GM12878 (cell line): ENCODE data around the gene KRT10. TPM values are rescaled to one million over a fixed set of nuclear protein-coding genes. Genes with fewer than 3 reads are reported as not detected.

ENCODE experiments used
- ATAC-seq: fragments of 200-7000 bp; cut with Tn5 transposase; 3 replicates; pipeline ENCODE4 v1.9.1; 2020; ENCODE audit warnings: mild to moderate bottlenecking, moderate library complexity
- BruUV-seq: library from RNA; stranded (reverse); fragments of 400-500 nt; replicated peaks from 2 replicates; lab custom pipeline; 2021; lab: Mats Ljungman, UMichigan
- CTCF ChIA-PET: fragments of 300-600 bp; sonication (Branson Sonifier 250); formaldehyde crosslinking; extraction: SDS; loops from one replicate; lab custom pipeline; 2021; ENCODE audit warnings: inconsistent platforms; lab: Yijun Ruan, JAX
- POLR2A ChIA-PET: fragments of 350-600 bp; formaldehyde crosslinking; extraction: SDS; loops from one replicate; lab custom pipeline; 2021; ENCODE audit warnings: inconsistent platforms; lab: Charles Lee
- RAD21 ChIA-PET: fragments of 300-600 bp; sonication (Branson Sonifier 250); formaldehyde crosslinking; loops from one replicate; lab custom pipeline; 2023; ENCODE audit warnings: antibody characterized with exemption; ENCODE audit not compliant: unreplicated experiment; lab: Charles Lee
- SMC1A ChIA-PET: fragments of 300-600 bp; sonication (Branson Sonifier 250); formaldehyde crosslinking; loops from one replicate; lab custom pipeline; 2023; ENCODE audit not compliant: unreplicated experiment, uncharacterized antibody; lab: Charles Lee
- DNase-seq: peaks from one replicate; pipeline ENCODE4 v3.0.0-alpha.2; 2011; ENCODE audit warnings: low read depth, low spot score
- FAIRE-seq: peaks from 3 replicates; lab custom pipeline; 2011; peaks lifted over from hg19 to GRCh38; lab: Jason Lieb, UNC
- H2AFZ ChIP-seq: 2 replicates; pipeline ENCODE4 v1.6.0; 2011; ENCODE audit warnings: low read depth, low read length, control low read depth; ENCODE audit not compliant: control insufficient read depth
- H3K27ac ChIP-seq: 2 replicates; pipeline ENCODE4 v1.5.1; 2011; ENCODE audit warnings: control low read depth; ENCODE audit not compliant: control insufficient read depth, insufficient read depth
- H3K27me3 ChIP-seq, 2 experiments: replicated peaks in 1 of 2; 2 replicates each; pipeline versions ENCODE4 v1.6.0 to v1.6.1; 2011; ENCODE audit warnings: low read length in 1 of 2; ENCODE audit not compliant: control insufficient read depth in 2 of 2, insufficient read depth in 2 of 2
- H3K36me3 ChIP-seq, 2 experiments: 2 replicates each; pipeline ENCODE4 v1.5.1; 2011; ENCODE audit warnings: low read length in 1 of 2; ENCODE audit not compliant: control insufficient read depth in 2 of 2, insufficient read depth in 2 of 2
- H3K4me1 ChIP-seq: 2 replicates; pipeline ENCODE4 v1.6.1; 2011; ENCODE audit warnings: mild to moderate bottlenecking, low read length, moderate library complexity, mixed read lengths; ENCODE audit not compliant: control insufficient read depth, insufficient read depth
- H3K4me2 ChIP-seq: 2 replicates; pipeline ENCODE4 v1.6.0; 2011; ENCODE audit warnings: control low read depth; ENCODE audit not compliant: control insufficient read depth, insufficient read depth
- H3K4me3 ChIP-seq: fragments of 200-600 bp; sonication (generic); 2 replicates; pipeline ENCODE4 v1.5.1; 2016
- H3K79me2 ChIP-seq: 2 replicates; pipeline ENCODE4 v1.6.0; 2011; ENCODE audit warnings: low read length; ENCODE audit not compliant: control insufficient read depth, insufficient read depth
- H3K9ac ChIP-seq: 2 replicates; pipeline ENCODE4 v1.8.0; 2011; ENCODE audit warnings: low read length, control low read depth, mixed read lengths; ENCODE audit not compliant: control insufficient read depth, insufficient read depth
- H3K9me3 ChIP-seq: replicated peaks from 3 replicates; pipeline ENCODE4 v1.5.1; 2011; ENCODE audit warnings: mild to moderate bottlenecking, low read length; ENCODE audit not compliant: control insufficient read depth, insufficient read depth
- H4K20me1 ChIP-seq: 2 replicates; pipeline ENCODE4 v1.6.0; 2011; ENCODE audit not compliant: control insufficient read depth, insufficient read depth
- ASH2L ChIP-seq: fragments of 300-600, 200-600 bp; sonication (generic); IDR thresholded peaks from 2 replicates; pipeline ENCODE4 v1.6.1; 2017; ENCODE audit warnings: low read depth, mild to moderate bottlenecking, borderline replicate concordance
- BMI1 ChIP-seq: fragments of 450-650 bp; IDR thresholded peaks from 2 replicates; pipeline ENCODE4 v1.6.1; 2016; ENCODE audit warnings: mild to moderate bottlenecking, moderate library complexity, borderline replicate concordance
- CHD2 ChIP-seq: IDR thresholded peaks from 2 replicates; pipeline ENCODE4 v1.6.1; 2011; ENCODE audit warnings: low read depth, low read length, improper control_type of control experiment, borderline replicate concordance
- CHD4 ChIP-seq: fragments of 200-600 bp; sonication (generic); IDR thresholded peaks from 2 replicates; pipeline ENCODE4 v1.6.1; 2016; ENCODE audit warnings: mild to moderate bottlenecking
- DPF2 ChIP-seq: fragments of 450-650 bp; IDR thresholded peaks from 2 replicates; pipeline ENCODE4 v1.6.1; 2017; ENCODE audit warnings: mild to moderate bottlenecking
- GABPA ChIP-seq: IDR thresholded peaks from 2 replicates; pipeline ENCODE4 v1.6.1; 2014; ENCODE audit warnings: antibody characterized with exemption, low read depth, mild to moderate bottlenecking, inconsistent platforms
- HDAC6 ChIP-seq: fragments of 200-600 bp; sonication (generic); IDR thresholded peaks from one replicate; pipeline ENCODE4 v1.8.0; 2017; ENCODE audit warnings: antibody characterized with exemption; ENCODE audit not compliant: unreplicated experiment
- IKZF1 ChIP-seq: fragments of 450-650 bp; conservative IDR thresholded peaks from 2 replicates; pipeline ENCODE4 v1.6.1; 2017; ENCODE audit warnings: antibody characterized with exemption, mild to moderate bottlenecking
- KLF5 ChIP-seq: fragments of 450-650 bp; IDR thresholded peaks from 2 replicates; pipeline ENCODE4 v1.6.1; 2014; ENCODE audit warnings: mild to moderate bottlenecking; ENCODE audit not compliant: partially characterized antibody
- MEF2B ChIP-seq: fragments of 450-650 bp; IDR thresholded peaks from 2 replicates; pipeline ENCODE4 v1.6.1; 2018; ENCODE audit warnings: mild to moderate bottlenecking, moderate library complexity; ENCODE audit not compliant: partially characterized antibody, poor library complexity, severe bottlenecking
- MYB ChIP-seq: fragments of 150-350 bp; IDR thresholded peaks from 2 replicates; pipeline ENCODE4 v1.6.1; 2014; ENCODE audit warnings: mild to moderate bottlenecking, low read depth, low read length, borderline replicate concordance
- NFYA ChIP-seq: IDR thresholded peaks from 2 replicates; pipeline ENCODE4 v1.6.1; 2011; ENCODE audit warnings: low read depth, mild to moderate bottlenecking, low read length, improper control_type of control experiment, borderline replicate concordance
- SMC3 ChIP-seq: IDR thresholded peaks from 2 replicates; pipeline ENCODE4 v1.6.1; 2011; ENCODE audit warnings: low read length, improper control_type of control experiment, borderline replicate concordance
- YBX1 ChIP-seq: fragments of 450-650 bp; IDR thresholded peaks from 2 replicates; pipeline ENCODE4 v1.6.1; 2016; ENCODE audit warnings: antibody characterized with exemption
- ZBTB40 ChIP-seq: fragments of 450-650 bp; IDR thresholded peaks from 2 replicates; pipeline ENCODE4 v1.6.1; 2016; ENCODE audit warnings: mild to moderate bottlenecking, moderate library complexity, borderline replicate concordance
- WGBS: methylation state at CpG from one replicate; pipeline ENCODE4 v1.1.6; 2016; ENCODE audit warnings: low lambda C conversion rate; ENCODE audit not compliant: insufficient replicate concordance, insufficient coverage; ENCODE audit errors: missing lambda C conversion rate; 5-methylcytosine and 5-hydroxymethylcytosine counted together
- in situ Hi-C: fragments of 300-500 bp; cut with MboI; formaldehyde crosslinking; loops from 9 replicates; pipeline ENCODE4 v1.14.3; 2018; ENCODE audit warnings: mixed read lengths
- intact Hi-C: fragments of 100-400 bp; cut with micrococcal nuclease; formaldehyde crosslinking; loops from one replicate; pipeline ENCODE4 v1.14.2; 2022; ENCODE audit not compliant: unreplicated experiment
- polyA plus RNA-seq, 11 experiments: library from polyadenylated mRNA; depleted of rRNA in 4 of 11; unstranded in 6 of 11; stranded (reverse) in 5 of 11; fragments of >200 nt; fragmentation: Nextera tagmentation in 4 of 11; fragmentation: Illumina TruSeq in 1 of 11; extraction: Ambion mirVana in 4 of 11; extraction: Trizol in 1 of 11; gene quantifications; 1 replicate in 1 of 11; 2 replicates in 10 of 11; pipeline versions ENCODE4 v1.2.1 to v1.2.3, GENCODE V29; 2011 to 2016; ENCODE audit warnings: inconsistent platforms in 2 of 11, missing spikeins in 2 of 11, low read depth in 1 of 11
- total RNA-seq, 4 experiments: library from RNA; depleted of rRNA in 3 of 4; stranded (reverse); fragments of >200 nt in 3 of 4; fragmentation: Illumina TruSeq in 1 of 4; extraction: Trizol in 1 of 4; gene quantifications; 2 replicates each; pipeline versions ENCODE4 v1.2.1 to v1.2.3, GENCODE V29; 2013 to 2021

Gene KRT10
- total and polyA plus RNA-seq, 10 of the 15 experiments (the other 5 are each of a cell fraction or from before 2014, with no cell fraction given): 10.8 to 98.5 (median 23.9) TPM

- CTCF ChIA-PET: no interaction called here
- BruUV-seq: no TSS peak
- FAIRE-seq (no peak), DNase-seq (no peak), ATAC-seq (no peak)
- in situ Hi-C loops (no loop called here), intact Hi-C loops (no loop called here)
- Histone ChIP-seq H3K4me2 (no peak overlapping the region), H3K4me3 (no peak overlapping the region), H3K79me2 (0 out of 2 replicates have a peak, but pooled peaks cover 1% of the 10 kb centered on the region), H4K20me1 (no peaks in the 10 kb centered on the region), H3K27me3 (peaks cover 0 to 3% of the 10 kb centered on the region in 2 experiments; a peak in 1 of 4 replicates), H3K36me3 (peaks cover 0 to 7% of the 10 kb centered on the region in 2 experiments; a peak in 2 of 4 replicates), H3K27ac (no peak overlapping the region), H3K9me3 (no peaks in the 10 kb centered on the region), H2AFZ (no peak overlapping the region), H3K4me1 (no peaks in the 10 kb centered on the region), H3K9ac (no peak overlapping the region)
- RAD21 ChIA-PET: no interaction called here
- WGBS: 55% methylated on average over 3 of the region's 3 CpGs
- SMC1A ChIA-PET: no interaction called here
- POLR2A ChIA-PET: no interaction called here
- no peak for TF ChIP-seq DPF2
Observed at GRCh38 chr17:40812639-40813038, 9.8 kb downstream of the KRT10 start.

- Histone ChIP-seq H4K20me1 (no peaks in the 10 kb centered on the region), H3K4me3 (no peak overlapping the region), H3K4me2 (no peak overlapping the region), H3K27me3 (peaks cover 4 to 6% of the 10 kb centered on the region in 2 experiments), H3K4me1 (no peaks in the 10 kb centered on the region), H2AFZ (no peak overlapping the region), H3K9me3 (no peaks in the 10 kb centered on the region), H3K79me2 (no peaks in the 10 kb centered on the region), H3K36me3 (no peaks in the 10 kb centered on the region), H3K27ac (no peak overlapping the region), H3K9ac (no peak overlapping the region)
- no peak for DNase-seq
- in situ Hi-C loops: no loop called here
- ChIA-PET CTCF (no interaction called here), RAD21 (no interaction called here), SMC1A (interaction anchor here (1.4 kb wide), 1 partner anchor 186 kb away, joined by 3 read pairs; no protein-coding TSS in a partner anchor), POLR2A (no interaction called here)
- intact Hi-C loops: no loop called here
- no peak for FAIRE-seq
- WGBS: 46% methylated on average over 6 of the region's 6 CpGs
- no peak for ATAC-seq
- BruUV-seq: no TSS peak
- TF ChIP-seq KLF5 (no peak), IKZF1 (no peak), HDAC6 (no peak), MEF2B (no peak), ZBTB40 (no peak), MYB (no peak), NFYA (no peak), CHD4 (no peak), ASH2L (no peak), GABPA (no peak), BMI1 (no peak), SMC3 (no peak), CHD2 (no peak), YBX1 (no peak)
Observed at GRCh38 chr17:40810494-40810893, 11.9 kb downstream of the KRT10 start.
